Endothelial cell of umbilical vein (primary cell): ENCODE results near the gene ZFR. TPM values are rescaled to one million over a fixed set of nuclear protein-coding genes. Genes with fewer than 3 reads are reported as not detected.

Experiments
- BruUV-seq: library from RNA; stranded (reverse); fragments of 400-500 nt; replicated peaks from 2 replicates; lab custom pipeline; 2021; lab: Mats Ljungman, UMichigan
- CTCF ChIA-PET: fragments of 300-600, 350-600 bp; sonication (Branson Sonifier 250); formaldehyde crosslinking; loops from one replicate; lab custom pipeline; 2021; ENCODE audit warnings: antibody characterized with exemption, inconsistent platforms; lab: Charles Lee
- POLR2A ChIA-PET: fragments of 300-600, 350-600 bp; sonication (Branson Sonifier 250); formaldehyde crosslinking; loops from one replicate; lab custom pipeline; 2021; ENCODE audit warnings: antibody characterized with exemption, inconsistent platforms; lab: Charles Lee
- DNase-seq: peaks from one replicate; pipeline ENCODE4 v3.0.0-alpha.2; 2011; ENCODE audit warnings: low read depth, low spot score
- FAIRE-seq: peaks from 2 replicates; lab custom pipeline; 2011; peaks lifted over from hg19 to GRCh38; lab: Jason Lieb, UNC
- H2AFZ ChIP-seq: 2 replicates; pipeline ENCODE4 v1.6.0; 2012; ENCODE audit warnings: low read depth, low read length, control low read depth, inconsistent platforms
- H3K27ac ChIP-seq: 2 replicates; pipeline ENCODE4 v1.5.1; 2011; ENCODE audit warnings: low read depth, mild to moderate bottlenecking, control low read depth, low read length, moderate library complexity; ENCODE audit not compliant: insufficient read depth
- H3K27me3 ChIP-seq, 2 experiments: 2 replicates each; pipeline versions ENCODE4 v1.6.0 to v1.6.1; 2011; ENCODE audit warnings: low read length in 2 of 2, mixed read lengths in 1 of 2; ENCODE audit not compliant: control insufficient read depth in 2 of 2, insufficient read depth in 2 of 2
- H3K36me3 ChIP-seq, 2 experiments: 2 replicates in 1 of 2; 3 replicates in 1 of 2; pipeline ENCODE4 v1.5.1; 2011; ENCODE audit warnings: low read length in 2 of 2, mild to moderate bottlenecking in 1 of 2, moderate library complexity in 1 of 2; ENCODE audit not compliant: control insufficient read depth in 2 of 2, insufficient read depth in 2 of 2; ENCODE audit errors: extremely low read depth in 1 of 2
- H3K4me1 ChIP-seq: 3 replicates; pipeline ENCODE4 v1.5.1; 2011; ENCODE audit warnings: mild to moderate bottlenecking, low read length; ENCODE audit not compliant: control insufficient read depth, insufficient read depth; ENCODE audit errors: extremely low read depth
- H3K4me2 ChIP-seq: 2 replicates; pipeline ENCODE4 v1.6.1; 2011; ENCODE audit warnings: low read length, control low read depth, mixed read lengths; ENCODE audit not compliant: insufficient read depth
- H3K4me3 ChIP-seq, 3 experiments: fragments of 200-600 bp in 1 of 3; sonication (generic), shearing (Covaris generic) in 1 of 3; replicated peaks in 1 of 3; 2 replicates each; pipeline ENCODE4 v1.5.1; 2011 to 2016; ENCODE audit warnings: control low read depth in 3 of 3, low read length in 3 of 3, mild to moderate bottlenecking in 2 of 3, inconsistent platforms in 1 of 3, low read depth in 1 of 3, moderate library complexity in 1 of 3; ENCODE audit not compliant: insufficient read depth in 1 of 3
- H3K79me2 ChIP-seq: 2 replicates; pipeline ENCODE4 v1.6.0; 2012; ENCODE audit warnings: low read length, inconsistent platforms; ENCODE audit not compliant: control insufficient read depth, insufficient read depth
- H3K9ac ChIP-seq: replicated peaks from 2 replicates; pipeline ENCODE3; 2011; ENCODE audit warnings: low read length, control low read depth; ENCODE audit not compliant: insufficient read depth; ENCODE audit errors: extremely low read depth
- H3K9me1 ChIP-seq: replicated peaks from 3 replicates; pipeline ENCODE4 v1.6.0; 2011; ENCODE audit warnings: mild to moderate bottlenecking, low read length; ENCODE audit not compliant: control insufficient read depth, insufficient read depth; ENCODE audit errors: extremely low read depth
- H3K9me3 ChIP-seq: replicated peaks from 2 replicates; pipeline ENCODE4 v1.5.1; 2012; ENCODE audit warnings: low read length, inconsistent platforms; ENCODE audit not compliant: control insufficient read depth, insufficient read depth
- H4K20me1 ChIP-seq: replicated peaks from 2 replicates; pipeline ENCODE3; 2011; ENCODE audit warnings: mild to moderate bottlenecking, low read length; ENCODE audit not compliant: control insufficient read depth, insufficient read depth; ENCODE audit errors: extremely low read depth
- EZH2 ChIP-seq: IDR thresholded peaks from 2 replicates; pipeline ENCODE4 v1.6.1; 2012; ENCODE audit warnings: borderline replicate concordance, low read depth, mild to moderate bottlenecking, moderate library complexity, low read length, inconsistent platforms; ENCODE audit not compliant: severe bottlenecking
- FOS ChIP-seq: IDR thresholded peaks from 2 replicates; pipeline ENCODE4 v1.6.1; 2011; ENCODE audit warnings: mild to moderate bottlenecking, low read length, moderate library complexity, borderline replicate concordance; ENCODE audit not compliant: insufficient read depth
- GATA2 ChIP-seq: IDR thresholded peaks from 2 replicates; pipeline ENCODE4 v1.7.0; 2011; ENCODE audit warnings: low read depth, mild to moderate bottlenecking, moderate library complexity, mixed read lengths, low read length; ENCODE audit not compliant: insufficient read length, insufficient read depth
- JUN ChIP-seq: IDR thresholded peaks from 2 replicates; pipeline ENCODE4 v1.6.1; 2011; ENCODE audit warnings: borderline replicate concordance, low read depth; ENCODE audit not compliant: insufficient read length, insufficient read depth
- MYC ChIP-seq: IDR thresholded peaks from one replicate; pipeline ENCODE4 v1.6.1; 2011; ENCODE audit warnings: mild to moderate bottlenecking, low read depth, low read length
- POLR2A ChIP-seq: IDR thresholded peaks from 2 replicates; pipeline ENCODE4 v1.6.1; 2012; ENCODE audit warnings: low read depth, mild to moderate bottlenecking, control low read depth, low read length
- POLR2AphosphoS5 ChIP-seq: IDR thresholded peaks from 2 replicates; pipeline ENCODE4 v1.6.1; 2012; ENCODE audit warnings: low read depth, mild to moderate bottlenecking, control low read depth, low read length, moderate library complexity; ENCODE audit not compliant: insufficient read depth
- dilution Hi-C: fragments of 300-500 bp; cut with MboI; formaldehyde crosslinking; loops from one replicate; pipeline ENCODE4 v1.15.0; 2019; ENCODE audit warnings: low sequenced_read_pairs; ENCODE audit not compliant: extremely low pct_ligation_motif_present
- intact Hi-C: fragments of 100-400 bp; cut with micrococcal nuclease; formaldehyde crosslinking; loops from one replicate; pipeline ENCODE4 v1.10.0; 2022
- polyA plus RNA-seq, 4 experiments: library from polyadenylated mRNA; depleted of rRNA in 3 of 4; stranded (reverse) in 3 of 4; unstranded in 1 of 4; fragments of >200 nt; gene quantifications; 2 replicates each; pipeline versions ENCODE4 v1.2.1 to v1.2.3, GENCODE V29; 2011 to 2012; ENCODE audit warnings: missing spikeins in 1 of 4
- total RNA-seq: library from RNA; stranded (reverse); gene quantifications from 2 replicates; pipeline ENCODE4 v1.2.3, GENCODE V29; 2021
- TF ChIP-seq, protein P1 (sequence below), 2 donors: IDR thresholded peaks; 1 replicate in 1 of 2; 2 replicates in 1 of 2; pipeline ENCODE4 v1.5.1; 2011; ENCODE audit warnings: low read length in 2 of 2, mild to moderate bottlenecking in 2 of 2, moderate library complexity in 2 of 2, control low read depth in 1 of 2, inconsistent platforms in 1 of 2, low read depth in 1 of 2; ENCODE audit not compliant: insufficient read depth in 1 of 2; ENCODE audit errors: extremely low read depth in 1 of 2
- TF ChIP-seq, protein P2 (sequence below): IDR thresholded peaks from 2 replicates; pipeline ENCODE4 v1.6.1; 2011; ENCODE audit not compliant: insufficient read depth, insufficient read length

Gene ZFR
- total and polyA plus RNA-seq, 2 donors (not counting 3 experiments of a cell fraction or from before 2014, with no cell fraction given): 60.1 to 79.4 TPM

DNA sequence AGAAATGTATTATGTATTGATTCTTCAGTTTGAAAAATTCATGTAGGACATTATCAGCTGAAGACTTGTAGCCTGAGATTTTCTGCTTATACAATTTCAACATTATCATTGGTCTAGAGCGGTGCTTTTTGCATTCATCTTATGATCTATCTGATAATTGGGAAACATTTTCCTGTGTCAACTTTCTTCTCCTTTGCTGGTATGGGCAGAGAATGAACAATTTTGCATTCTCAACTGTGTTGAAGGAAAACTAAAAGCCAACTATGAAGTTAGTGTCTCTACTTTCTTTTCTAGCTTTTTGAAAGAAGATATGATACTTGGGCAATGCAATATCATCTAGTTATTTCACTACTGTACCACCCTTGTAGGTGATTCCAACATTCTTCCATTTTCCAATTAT, 10.3 kb downstream of the ZFR start:
- dilution Hi-C loops: no loop called here
- intact Hi-C loops: no loop called here
- peaks cover 95% of the 10 kb centered on the region for H3K79me2 ChIP-seq
- peaks cover 0 to 2% of the 10 kb centered on the region in 2 experiments for H3K36me3 ChIP-seq
- FAIRE-seq: no peak
- H3K4me2 ChIP-seq: no peak overlapping the region
- no peak for DNase-seq
- H3K4me1 ChIP-seq: peaks cover 14% of the 10 kb centered on the region
- no peak overlapping the region for H3K27ac ChIP-seq
- no peak overlapping the region for H3K4me3 ChIP-seq
- H2AFZ ChIP-seq: no peak overlapping the region
- ChIA-PET CTCF (interaction anchor here (0.7 kb wide), 1 partner anchor 21 kb away, joined by 3 read pairs; no protein-coding TSS in a partner anchor), POLR2A (no interaction called here)
- TF ChIP-seq GATA2 (no peak), POLR2AphosphoS5 (no peak), JUN (no peak), POLR2A (no peak), MYC (no peak), FOS (no peak), EZH2 (no peak)
- TF ChIP-seq, protein P1, sequence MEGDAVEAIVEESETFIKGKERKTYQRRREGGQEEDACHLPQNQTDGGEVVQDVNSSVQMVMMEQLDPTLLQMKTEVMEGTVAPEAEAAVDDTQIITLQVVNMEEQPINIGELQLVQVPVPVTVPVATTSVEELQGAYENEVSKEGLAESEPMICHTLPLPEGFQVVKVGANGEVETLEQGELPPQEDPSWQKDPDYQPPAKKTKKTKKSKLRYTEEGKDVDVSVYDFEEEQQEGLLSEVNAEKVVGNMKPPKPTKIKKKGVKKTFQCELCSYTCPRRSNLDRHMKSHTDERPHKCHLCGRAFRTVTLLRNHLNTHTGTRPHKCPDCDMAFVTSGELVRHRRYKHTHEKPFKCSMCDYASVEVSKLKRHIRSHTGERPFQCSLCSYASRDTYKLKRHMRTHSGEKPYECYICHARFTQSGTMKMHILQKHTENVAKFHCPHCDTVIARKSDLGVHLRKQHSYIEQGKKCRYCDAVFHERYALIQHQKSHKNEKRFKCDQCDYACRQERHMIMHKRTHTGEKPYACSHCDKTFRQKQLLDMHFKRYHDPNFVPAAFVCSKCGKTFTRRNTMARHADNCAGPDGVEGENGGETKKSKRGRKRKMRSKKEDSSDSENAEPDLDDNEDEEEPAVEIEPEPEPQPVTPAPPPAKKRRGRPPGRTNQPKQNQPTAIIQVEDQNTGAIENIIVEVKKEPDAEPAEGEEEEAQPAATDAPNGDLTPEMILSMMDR (IDR thresholded peaks at IDR 0.05; ENCODE audit: extremely low read depth in 1 of 2, insufficient read depth in 1 of 2, low read depth in 1 of 2, low read length in 2 of 2): no peak
- TF ChIP-seq, protein P2, sequence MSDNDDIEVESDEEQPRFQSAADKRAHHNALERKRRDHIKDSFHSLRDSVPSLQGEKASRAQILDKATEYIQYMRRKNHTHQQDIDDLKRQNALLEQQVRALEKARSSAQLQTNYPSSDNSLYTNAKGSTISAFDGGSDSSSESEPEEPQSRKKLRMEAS: no peak
- no peak overlapping the region for H3K9ac ChIP-seq
- no TSS peak for BruUV-seq
- H3K9me3 ChIP-seq: no peaks in the 10 kb centered on the region
- H3K27me3 ChIP-seq: no peaks in the 10 kb centered on the region
- H4K20me1 ChIP-seq: peaks cover 23% of the 10 kb centered on the region
- no peaks in the 10 kb centered on the region for H3K9me1 ChIP-seq
